Astrocyte (in vitro differentiated cells and primary cell): ENCODE measurements around the gene ITGB2. TPM values are rescaled to one million over a fixed set of nuclear protein-coding genes. Genes with fewer than 3 reads are reported as not detected.

Source experiments
- DNase-seq: peaks from one replicate; pipeline ENCODE4 v3.0.0-alpha.2; 2010; ENCODE audit warnings: low read depth
- FAIRE-seq: peaks from 2 replicates; lab custom pipeline; 2011; peaks lifted over from hg19 to GRCh38; lab: Jason Lieb, UNC
- H2AFZ ChIP-seq: 2 replicates; pipeline ENCODE4 v1.6.0; 2012; ENCODE audit warnings: low read depth, low read length, inconsistent platforms
- H3K27ac ChIP-seq: 2 replicates; pipeline ENCODE4 v1.5.1; 2011; ENCODE audit warnings: low read depth, low read length, inconsistent platforms
- H3K27me3 ChIP-seq: 2 replicates; pipeline ENCODE4 v1.6.0; 2011; ENCODE audit warnings: low read length, inconsistent platforms; ENCODE audit not compliant: insufficient read depth
- H3K36me3 ChIP-seq: 2 replicates; pipeline ENCODE4 v1.5.1; 2011; ENCODE audit warnings: low read length, inconsistent platforms; ENCODE audit not compliant: insufficient read depth
- H3K4me1 ChIP-seq: 2 replicates; pipeline ENCODE4 v1.5.1; 2011; ENCODE audit warnings: low read length, inconsistent platforms; ENCODE audit not compliant: insufficient read depth
- H3K4me2 ChIP-seq: 2 replicates; pipeline ENCODE4 v1.6.0; 2012; ENCODE audit warnings: low read length, inconsistent platforms
- H3K4me3 ChIP-seq: 2 replicates; pipeline ENCODE4 v1.5.1; 2011; ENCODE audit warnings: low read depth, mild to moderate bottlenecking, low read length, inconsistent platforms; ENCODE audit not compliant: insufficient read depth
- H3K79me2 ChIP-seq: 2 replicates; pipeline ENCODE4 v1.6.0; 2012; ENCODE audit warnings: mild to moderate bottlenecking, low read length, inconsistent platforms; ENCODE audit not compliant: insufficient read depth
- H3K9ac ChIP-seq: 2 replicates; pipeline ENCODE4 v1.6.0; 2012; ENCODE audit warnings: mild to moderate bottlenecking, low read length, inconsistent platforms
- H3K9me3 ChIP-seq: 2 replicates; pipeline ENCODE4 v1.5.1; 2012; ENCODE audit warnings: low read depth, mild to moderate bottlenecking, low read length, inconsistent platforms; ENCODE audit not compliant: insufficient read depth
- H4K20me1 ChIP-seq: 2 replicates; pipeline ENCODE4 v1.6.0; 2012; ENCODE audit warnings: low read length, inconsistent platforms; ENCODE audit not compliant: insufficient read depth
- H3K27ac Mint-ChIP-seq: one replicate; pipeline ENCODE4 v1.8.0; 2021; ENCODE audit warnings: mild to moderate bottlenecking, mixed read lengths; ENCODE audit not compliant: unreplicated experiment
- H3K27me3 Mint-ChIP-seq: one replicate; pipeline ENCODE4 v1.8.0; 2021; ENCODE audit warnings: low read depth, mixed read lengths; ENCODE audit not compliant: unreplicated experiment
- H3K36me3 Mint-ChIP-seq: one replicate; pipeline ENCODE4 v1.8.0; 2021; ENCODE audit warnings: low read depth, mixed read lengths; ENCODE audit not compliant: unreplicated experiment
- H3K4me1 Mint-ChIP-seq: one replicate; pipeline ENCODE4 v1.8.0; 2021; ENCODE audit warnings: low read depth, mixed read lengths; ENCODE audit not compliant: unreplicated experiment
- H3K4me3 Mint-ChIP-seq: one replicate; pipeline ENCODE4 v1.8.0; 2021; ENCODE audit warnings: mild to moderate bottlenecking, moderate library complexity, mixed read lengths; ENCODE audit not compliant: unreplicated experiment
- H3K9me3 Mint-ChIP-seq: one replicate; pipeline ENCODE4 v1.8.0; 2021; ENCODE audit warnings: mild to moderate bottlenecking, mixed read lengths; ENCODE audit not compliant: unreplicated experiment
- CTCF ChIP-seq: IDR thresholded peaks from 2 replicates; pipeline ENCODE4 v1.5.1; 2011; ENCODE audit warnings: low read depth, mild to moderate bottlenecking, inconsistent platforms, low read length, moderate library complexity; ENCODE audit not compliant: insufficient read depth
- EZH2 ChIP-seq: IDR thresholded peaks from 2 replicates; pipeline ENCODE4 v1.6.1; 2012; ENCODE audit warnings: mild to moderate bottlenecking, low read length, inconsistent platforms; ENCODE audit not compliant: insufficient read depth
- total RNA-seq: library from RNA; stranded (reverse); gene quantifications from 2 replicates; pipeline ENCODE4 v1.2.1, GENCODE V29; 2021

The ITGB2 gene
- total RNA-seq, 1 donor from 2014 or later: 0.61 TPM

GRCh38 chr21:44944596-44944995 lies 23.9 kb upstream of the ITGB2 start:
- no peaks in the 10 kb centered on the region for H3K9me3 ChIP-seq
- H3K4me3 ChIP-seq: no peak overlapping the region
- FAIRE-seq (no peak), DNase-seq (no peak)
- peaks cover 88% of the 10 kb centered on the region for H3K79me2 ChIP-seq
- H3K27ac ChIP-seq: no peak overlapping the region
- Mint-ChIP-seq H3K4me1 (peaks cover 13% of the 10 kb centered on the region), H3K27ac (no peak overlapping the region), H3K9me3 (no peaks in the 10 kb centered on the region), H3K4me3 (peak overlapping the region; percentile 40), H3K27me3 (peaks cover 14% of the 10 kb centered on the region), H3K36me3 (peaks cover 31% of the 10 kb centered on the region)
- H4K20me1 ChIP-seq: peaks cover 90% of the 10 kb centered on the region
- TF ChIP-seq CTCF (no peak), EZH2 (no peak)
- H3K4me2 ChIP-seq: no peak overlapping the region
- peaks cover 3% of the 10 kb centered on the region for H3K36me3 ChIP-seq
- H3K27me3 ChIP-seq: no peaks in the 10 kb centered on the region
- no peak overlapping the region for H3K9ac ChIP-seq
- no peak overlapping the region for H2AFZ ChIP-seq
- H3K4me1 ChIP-seq: peaks cover 15% of the 10 kb centered on the region

GRCh38 chr21:44943686-44944550 lies 23.2 kb upstream of the ITGB2 start:
- Histone ChIP-seq H3K9ac (no peak overlapping the region), H3K27ac (no peak overlapping the region), H2AFZ (no peak overlapping the region), H3K4me3 (no peak overlapping the region), H3K27me3 (no peaks in the 10 kb centered on the region), H3K9me3 (no peaks in the 10 kb centered on the region), H3K36me3 (peaks cover 3% of the 10 kb centered on the region), H3K4me2 (no peak overlapping the region), H3K4me1 (peaks cover 19% of the 10 kb centered on the region), H3K79me2 (peaks cover 88% of the 10 kb centered on the region), H4K20me1 (peaks cover 83% of the 10 kb centered on the region)
- Mint-ChIP-seq H3K9me3 (no peaks in the 10 kb centered on the region), H3K27ac (peak overlapping the region; percentile 12), H3K27me3 (peaks cover 18% of the 10 kb centered on the region), H3K4me1 (peaks cover 13% of the 10 kb centered on the region), H3K36me3 (peaks cover 31% of the 10 kb centered on the region), H3K4me3 (no peak overlapping the region)
- no peak for TF ChIP-seq CTCF
- TF ChIP-seq EZH2: no peak
- no peak for FAIRE-seq
- no peak for DNase-seq
